MCF 10A (cell line): Measurements from ENCODE around the gene DNAJC27. TPM values are rescaled to one million over a fixed set of nuclear protein-coding genes. Genes with fewer than 3 reads are reported as not detected.

Source experiments
- BruUV-seq: library from RNA; stranded (reverse); fragments of 400-500 nt; replicated peaks from 2 replicates; lab custom pipeline; 2021; lab: Mats Ljungman, UMichigan
- CTCF ChIA-PET: fragments of 300-600 bp; sonication (Branson Sonifier 250); formaldehyde crosslinking; extraction: SDS; loops from one replicate; lab custom pipeline; 2021; ENCODE audit warnings: antibody characterized with exemption, inconsistent platforms; lab: Yijun Ruan, JAX
- POLR2A ChIA-PET: fragments of 300-600, 350-650 bp; sonication (Branson Sonifier 250); formaldehyde crosslinking; extraction: SDS; loops from one replicate; lab custom pipeline; 2020; ENCODE audit warnings: antibody characterized with exemption, inconsistent platforms; lab: Yijun Ruan, JAX
- DNase-seq: peaks from one replicate; pipeline ENCODE4 v3.0.0-alpha.2; 2018; ENCODE audit not compliant: unreplicated experiment
- H3K27ac Mint-ChIP-seq: one replicate; pipeline ENCODE4 v1.8.0; 2022; ENCODE audit warnings: mild to moderate bottlenecking, low read depth, mixed read lengths; ENCODE audit not compliant: unreplicated experiment
- H3K27me3 Mint-ChIP-seq: one replicate; pipeline ENCODE4 v1.8.0; 2022; ENCODE audit warnings: mixed read lengths; ENCODE audit not compliant: insufficient read depth, unreplicated experiment
- H3K36me3 Mint-ChIP-seq: one replicate; pipeline ENCODE4 v1.8.0; 2022; ENCODE audit warnings: mild to moderate bottlenecking, moderate library complexity, mixed read lengths; ENCODE audit not compliant: insufficient read depth, unreplicated experiment
- H3K4me1 Mint-ChIP-seq: one replicate; pipeline ENCODE4 v1.8.0; 2022; ENCODE audit warnings: mixed read lengths; ENCODE audit not compliant: insufficient read depth, unreplicated experiment
- H3K4me3 Mint-ChIP-seq: one replicate; pipeline ENCODE4 v1.8.0; 2022; ENCODE audit warnings: mild to moderate bottlenecking, moderate library complexity, mixed read lengths; ENCODE audit not compliant: unreplicated experiment
- H3K9me3 Mint-ChIP-seq: one replicate; pipeline ENCODE4 v1.8.0; 2022; ENCODE audit warnings: mixed read lengths; ENCODE audit not compliant: unreplicated experiment
- intact Hi-C: fragments of 100-400 bp; cut with micrococcal nuclease; formaldehyde crosslinking; loops from 2 replicates; pipeline ENCODE4 v1.14.1; 2022
- total RNA-seq: library from RNA; stranded (reverse); gene quantifications from 2 replicates; pipeline ENCODE4 v1.2.3, GENCODE V29; 2022
- TF ChIP-seq, protein P1 (sequence below): fragments of 200-600 bp; IDR thresholded peaks from one replicate; pipeline ENCODE4 v1.8.0; 2022; ENCODE audit warnings: antibody characterized with exemption, mild to moderate bottlenecking; ENCODE audit not compliant: unreplicated experiment

Gene DNAJC27
- total RNA-seq, 1 experiment from 2014 or later: 7.1 TPM

- H3K4me1 Mint-ChIP-seq: no peaks in the 10 kb centered on the region
- H3K36me3 Mint-ChIP-seq: peaks cover 25% of the 10 kb centered on the region
- H3K4me3 Mint-ChIP-seq: no peak overlapping the region
- TF ChIP-seq, protein P1, sequence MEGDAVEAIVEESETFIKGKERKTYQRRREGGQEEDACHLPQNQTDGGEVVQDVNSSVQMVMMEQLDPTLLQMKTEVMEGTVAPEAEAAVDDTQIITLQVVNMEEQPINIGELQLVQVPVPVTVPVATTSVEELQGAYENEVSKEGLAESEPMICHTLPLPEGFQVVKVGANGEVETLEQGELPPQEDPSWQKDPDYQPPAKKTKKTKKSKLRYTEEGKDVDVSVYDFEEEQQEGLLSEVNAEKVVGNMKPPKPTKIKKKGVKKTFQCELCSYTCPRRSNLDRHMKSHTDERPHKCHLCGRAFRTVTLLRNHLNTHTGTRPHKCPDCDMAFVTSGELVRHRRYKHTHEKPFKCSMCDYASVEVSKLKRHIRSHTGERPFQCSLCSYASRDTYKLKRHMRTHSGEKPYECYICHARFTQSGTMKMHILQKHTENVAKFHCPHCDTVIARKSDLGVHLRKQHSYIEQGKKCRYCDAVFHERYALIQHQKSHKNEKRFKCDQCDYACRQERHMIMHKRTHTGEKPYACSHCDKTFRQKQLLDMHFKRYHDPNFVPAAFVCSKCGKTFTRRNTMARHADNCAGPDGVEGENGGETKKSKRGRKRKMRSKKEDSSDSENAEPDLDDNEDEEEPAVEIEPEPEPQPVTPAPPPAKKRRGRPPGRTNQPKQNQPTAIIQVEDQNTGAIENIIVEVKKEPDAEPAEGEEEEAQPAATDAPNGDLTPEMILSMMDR: no peak
- intact Hi-C loops: no loop called here
- H3K27me3 Mint-ChIP-seq: no peaks in the 10 kb centered on the region
- peaks cover 49% of the 10 kb centered on the region for H3K9me3 Mint-ChIP-seq
- no peak overlapping the region for H3K27ac Mint-ChIP-seq
- no TSS peak for BruUV-seq
- ChIA-PET CTCF (no interaction called here), POLR2A (no interaction called here)
- DNase-seq: no peak
Observed at GRCh38 chr2:24898122-24899109, 73.3 kb downstream of the DNAJC27 start.

GRCh38 chr2:24894750-24895149, 77.0 kb downstream of the DNAJC27 start:
- no peak overlapping the region for H3K27ac Mint-ChIP-seq
- no peak overlapping the region for H3K4me3 Mint-ChIP-seq
- H3K9me3 Mint-ChIP-seq: peaks cover 49% of the 10 kb centered on the region
- H3K27me3 Mint-ChIP-seq: no peaks in the 10 kb centered on the region
- TF ChIP-seq, protein P1: no peak
- POLR2A ChIA-PET: no interaction called here
- H3K4me1 Mint-ChIP-seq: no peaks in the 10 kb centered on the region
- H3K36me3 Mint-ChIP-seq: peaks cover 20% of the 10 kb centered on the region
- BruUV-seq: no TSS peak
- CTCF ChIA-PET: no interaction called here
- no peak for DNase-seq
- intact Hi-C loops: no loop called here

DNA sequence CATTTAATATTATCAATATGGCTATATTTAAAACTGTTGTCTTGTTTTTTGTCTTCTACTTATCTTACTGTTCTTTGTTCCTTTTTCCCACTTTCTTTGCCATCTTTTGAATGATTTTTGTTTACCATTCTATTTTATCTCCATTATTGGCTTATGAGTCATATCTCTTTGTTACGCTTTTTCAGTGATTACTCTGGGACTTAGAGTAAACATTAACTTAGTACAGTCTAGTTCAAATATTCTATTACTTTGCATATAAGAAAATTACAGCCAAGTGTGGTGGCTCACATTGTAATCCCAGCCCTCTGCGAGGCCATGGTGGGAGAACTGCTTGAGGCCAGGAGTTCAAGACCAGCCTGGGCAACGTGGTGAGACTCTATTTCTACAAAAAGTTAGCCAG, 77.8 kb downstream of the DNAJC27 start:
- intact Hi-C loops: no loop called here
- no peaks in the 10 kb centered on the region for H3K27me3 Mint-ChIP-seq
- CTCF ChIA-PET: no interaction called here
- BruUV-seq: no TSS peak
- no peak for DNase-seq
- no peak overlapping the region for H3K27ac Mint-ChIP-seq
- H3K4me3 Mint-ChIP-seq: no peak overlapping the region
- TF ChIP-seq, protein P1: no peak
- no peaks in the 10 kb centered on the region for H3K4me1 Mint-ChIP-seq
- POLR2A ChIA-PET: interaction anchor here (1.5 kb wide), 1 partner anchor 20 kb away, joined by 3 read pairs; no protein-coding TSS in a partner anchor
- H3K36me3 Mint-ChIP-seq: peaks cover 20% of the 10 kb centered on the region
- H3K9me3 Mint-ChIP-seq: peaks cover 49% of the 10 kb centered on the region

Other genes with a start within 250 kb of the DNAJC27 start
- gene PTRHD1, start 178.6 kb downstream of the DNAJC27 start, total RNA-seq: 23.1 and 35.1 TPM in 2 replicates
- gene CENPO, start 178.5 kb downstream of the DNAJC27 start, total RNA-seq: 10.6 and 14.9 TPM in 2 replicates
- gene ADCY3, start 51.7 kb downstream of the DNAJC27 start, total RNA-seq: 50.3 and 62.9 TPM in 2 replicates
- gene EFR3B, start 70.1 kb upstream of the DNAJC27 start, total RNA-seq: 0.09 and 0.10 TPM in 2 replicates
- gene POMC, start 196.6 kb upstream of the DNAJC27 start, total RNA-seq: not detected in 2 replicates